SK-N-SH (cell line): ENCODE data around the gene PTH2.

ENCODE experiments used
- CHD2 ChIP-seq: fragments of 150-350 bp; IDR thresholded peaks from 2 replicates; pipeline ENCODE4 v1.6.1; 2018; ENCODE audit warnings: low read length; ENCODE audit not compliant: partially characterized antibody
- CTCF ChIP-seq: fragments of 200-600 bp; sonication (generic); IDR thresholded peaks from 2 replicates; pipeline ENCODE4 v1.6.1; 2017; ENCODE audit warnings: antibody characterized with exemption, mild to moderate bottlenecking, moderate library complexity
- ELF1 ChIP-seq: IDR thresholded peaks from 2 replicates; pipeline ENCODE4 v1.4.0; 2012
- EP300 ChIP-seq, 2 experiments: IDR thresholded peaks; 2 replicates each; pipeline versions ENCODE4 v1.4.0 to v1.6.1; 2012; ENCODE audit warnings: borderline replicate concordance in 1 of 2, low read depth in 1 of 2, low read length in 1 of 2
- MXI1 ChIP-seq: IDR thresholded peaks from 2 replicates; pipeline ENCODE4 v1.6.1; 2012; ENCODE audit warnings: mild to moderate bottlenecking, low read depth, low read length, improper control_type of control experiment
- NRF1 ChIP-seq: IDR thresholded peaks from 2 replicates; pipeline ENCODE4 v1.6.1; 2012; ENCODE audit warnings: low read depth, mild to moderate bottlenecking, low read length
- POLR2AphosphoS5 ChIP-seq: IDR thresholded peaks from 2 replicates; pipeline ENCODE4 v1.6.1; 2012; ENCODE audit warnings: low read depth, low read length
- RAD21 ChIP-seq: IDR thresholded peaks from 2 replicates; pipeline ENCODE4 v1.6.1; 2012; ENCODE audit warnings: mild to moderate bottlenecking, low read length
- RCOR1 ChIP-seq: fragments of 150-350 bp; IDR thresholded peaks from 2 replicates; pipeline ENCODE4 v1.6.1; 2017; ENCODE audit warnings: antibody characterized with exemption, low read length
- REST ChIP-seq: IDR thresholded peaks from 2 replicates; pipeline ENCODE4 v1.6.1; 2012; ENCODE audit warnings: mild to moderate bottlenecking, low read depth, low read length, moderate library complexity

- TF ChIP-seq POLR2AphosphoS5 (no peak), CTCF (no peak), RAD21 (no peak), ELF1 (no peak), CHD2 (no peak), NRF1 (no peak), EP300 (IDR thresholded peaks at IDR 0.05; ENCODE audit: borderline replicate concordance in 1 of 2, low read depth in 1 of 2, low read length in 1 of 2) (no peak), MXI1 (no peak), RCOR1 (no peak), REST (no peak)
Measured at GRCh38 chr19:49440439-49441209, 17.4 kb upstream of the PTH2 start.
